Activated CD4-positive, CD25-positive, alpha-beta regulatory T cell treated with anti-CD3 and anti-CD28 coated beads, Interleukin-2, amount 50 U/mL, for 24 hours (primary cell): ENCODE measurements around the gene LRRC38.

ENCODE experiments used
- ATAC-seq, 2 donors: fragments of 150-1000 bp; cut with Tn5 transposase; one replicate each; pipeline ENCODE4 v1.10.0; 2021; ENCODE audit warnings: mild to moderate bottlenecking in 1 of 2, moderate library complexity in 1 of 2

The LRRC38 gene

GRCh38 chr1:13516606-13517005 is 2.8 kb upstream of the LRRC38 start:
- no peak for ATAC-seq

GRCh38 chr1:13514821-13515220 is 1.0 kb upstream of the LRRC38 start:
- no peak for ATAC-seq

GRCh38 chr1:13513063-13513894 is 524 bp downstream of the LRRC38 start:
- ATAC-seq = no peak

- no peak for ATAC-seq
Observed at GRCh38 chr1:13512472-13512871, 1.3 kb downstream of the LRRC38 start.

- no peak for ATAC-seq
Observed at GRCh38 chr1:13510499-13510898, 3.3 kb downstream of the LRRC38 start.

- ATAC-seq = no peak
Observed at GRCh38 chr1:13507075-13507474, 6.7 kb downstream of the LRRC38 start.

GRCh38 chr1:13505020-13505419 is 8.8 kb downstream of the LRRC38 start:
- no peak for ATAC-seq

GRCh38 chr1:13500806-13501205 is 13.0 kb downstream of the LRRC38 start:
- ATAC-seq = no peak

GRCh38 chr1:13499422-13499821 is 14.4 kb downstream of the LRRC38 start:
- ATAC-seq = no peak

GRCh38 chr1:13498553-13498952 is 15.2 kb downstream of the LRRC38 start:
- ATAC-seq = no peak

GRCh38 chr1:13495186-13495585 is 18.6 kb downstream of the LRRC38 start:
- ATAC-seq = no peak

- ATAC-seq = no peak
Observed at GRCh38 chr1:13494712-13495111, 19.1 kb downstream of the LRRC38 start.

- no peak for ATAC-seq
Observed at GRCh38 chr1:13494025-13494424, 19.8 kb downstream of the LRRC38 start.

- ATAC-seq = no peak
Observed at GRCh38 chr1:13492711-13493110, 21.1 kb downstream of the LRRC38 start.

GRCh38 chr1:13487957-13488356 is 25.8 kb downstream of the LRRC38 start:
- ATAC-seq = no peak

GRCh38 chr1:13487143-13487868 is 26.5 kb downstream of the LRRC38 start:
- no peak for ATAC-seq

- ATAC-seq = no peak
Observed at GRCh38 chr1:13483946-13484345, 29.9 kb downstream of the LRRC38 start.

- ATAC-seq = no peak
Observed at GRCh38 chr1:13482600-13482999, 31.2 kb downstream of the LRRC38 start.

GRCh38 chr1:13479171-13479856 is 34.5 kb downstream of the LRRC38 start:
- no peak for ATAC-seq

GRCh38 chr1:13478692-13479091 is 35.1 kb downstream of the LRRC38 start:
- ATAC-seq = no peak

GRCh38 chr1:13469343-13469742 is 44.5 kb downstream of the LRRC38 start:
- no peak for ATAC-seq

- ATAC-seq = no peak
Observed at GRCh38 chr1:13465515-13465914, 48.3 kb downstream of the LRRC38 start.

GRCh38 chr1:13462682-13463081 is 51.1 kb downstream of the LRRC38 start:
- no peak for ATAC-seq

GRCh38 chr1:13461977-13462376 is 51.8 kb downstream of the LRRC38 start:
- no peak for ATAC-seq
